HG02763 (cell line): Measurements from ENCODE around the gene SLC30A4.
A peak's percentile ranks its signal among the peaks of the same experiment; 100 is the strongest.
"Not testable (repeated sequence)": the region's sequence is repeated elsewhere in the genome, so short reads cannot be mapped to it uniquely, and the experiment has no call there.

Source experiments
- ATAC-seq: cut with Tn5 transposase; IDR thresholded peaks from one replicate; pipeline ENCODE4 v1.9.1; 2021; ENCODE audit warnings: mild to moderate bottlenecking, moderate library complexity; ENCODE audit not compliant: unreplicated experiment

Gene SLC30A4, protein sequence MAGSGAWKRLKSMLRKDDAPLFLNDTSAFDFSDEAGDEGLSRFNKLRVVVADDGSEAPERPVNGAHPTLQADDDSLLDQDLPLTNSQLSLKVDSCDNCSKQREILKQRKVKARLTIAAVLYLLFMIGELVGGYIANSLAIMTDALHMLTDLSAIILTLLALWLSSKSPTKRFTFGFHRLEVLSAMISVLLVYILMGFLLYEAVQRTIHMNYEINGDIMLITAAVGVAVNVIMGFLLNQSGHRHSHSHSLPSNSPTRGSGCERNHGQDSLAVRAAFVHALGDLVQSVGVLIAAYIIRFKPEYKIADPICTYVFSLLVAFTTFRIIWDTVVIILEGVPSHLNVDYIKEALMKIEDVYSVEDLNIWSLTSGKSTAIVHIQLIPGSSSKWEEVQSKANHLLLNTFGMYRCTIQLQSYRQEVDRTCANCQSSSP

GRCh38 chr15:45522328-45523165, at the start of gene SLC30A4:
Gene SLC30A4, minus strand, starts transcription at chr15:45522755. Its CDS starts 401 bp downstream, at chr15:45522354.
- ATAC-seq: peak; percentile 78

GRCh38 chr15:45555934-45556608, 33.5 kb upstream of the SLC30A4 start:
- ATAC-seq: no peak

DNA sequence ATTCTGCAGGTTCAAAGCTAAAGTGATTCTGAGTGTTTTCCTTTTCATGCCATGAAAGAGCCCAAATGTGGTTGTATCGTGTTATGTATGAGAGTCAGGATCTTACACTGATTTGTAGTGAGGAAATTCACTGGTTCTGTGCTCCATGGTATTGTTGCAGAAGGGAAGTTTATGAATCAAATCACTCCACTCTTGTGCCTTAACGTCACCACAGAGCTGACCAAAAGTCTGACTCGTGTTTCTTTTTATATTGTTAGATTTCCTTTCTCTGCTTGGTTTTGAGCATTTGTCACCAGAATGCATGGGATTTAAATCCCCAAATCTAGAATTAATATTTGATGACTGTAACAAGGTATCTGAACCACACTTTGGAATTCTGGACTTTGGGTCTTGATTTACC, 29.1 kb upstream of the SLC30A4 start:
- no peak for ATAC-seq

DNA sequence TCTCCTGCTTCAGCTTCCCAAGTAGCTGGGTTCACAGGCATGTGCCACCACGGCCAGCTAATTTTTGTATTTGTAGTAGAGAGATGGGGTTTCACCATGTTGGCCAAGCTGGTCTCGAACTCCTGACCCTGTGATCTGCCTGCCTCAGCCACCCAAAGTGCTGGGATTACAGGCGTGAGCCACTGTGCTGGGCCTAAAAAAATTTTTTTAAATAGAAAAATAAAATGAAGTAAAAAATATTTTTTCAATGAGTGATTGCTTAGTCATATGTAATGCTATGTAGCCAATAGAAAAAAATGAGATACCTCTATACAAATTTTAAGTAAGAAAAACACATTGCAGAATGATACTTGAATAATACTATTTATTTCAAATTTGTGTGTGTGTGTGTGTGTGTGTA, 27.9 kb upstream of the SLC30A4 start:
- ATAC-seq: no peak

GRCh38 chr15:45549541-45550220, 27.1 kb upstream of the SLC30A4 start:
- ATAC-seq: no peak

DNA sequence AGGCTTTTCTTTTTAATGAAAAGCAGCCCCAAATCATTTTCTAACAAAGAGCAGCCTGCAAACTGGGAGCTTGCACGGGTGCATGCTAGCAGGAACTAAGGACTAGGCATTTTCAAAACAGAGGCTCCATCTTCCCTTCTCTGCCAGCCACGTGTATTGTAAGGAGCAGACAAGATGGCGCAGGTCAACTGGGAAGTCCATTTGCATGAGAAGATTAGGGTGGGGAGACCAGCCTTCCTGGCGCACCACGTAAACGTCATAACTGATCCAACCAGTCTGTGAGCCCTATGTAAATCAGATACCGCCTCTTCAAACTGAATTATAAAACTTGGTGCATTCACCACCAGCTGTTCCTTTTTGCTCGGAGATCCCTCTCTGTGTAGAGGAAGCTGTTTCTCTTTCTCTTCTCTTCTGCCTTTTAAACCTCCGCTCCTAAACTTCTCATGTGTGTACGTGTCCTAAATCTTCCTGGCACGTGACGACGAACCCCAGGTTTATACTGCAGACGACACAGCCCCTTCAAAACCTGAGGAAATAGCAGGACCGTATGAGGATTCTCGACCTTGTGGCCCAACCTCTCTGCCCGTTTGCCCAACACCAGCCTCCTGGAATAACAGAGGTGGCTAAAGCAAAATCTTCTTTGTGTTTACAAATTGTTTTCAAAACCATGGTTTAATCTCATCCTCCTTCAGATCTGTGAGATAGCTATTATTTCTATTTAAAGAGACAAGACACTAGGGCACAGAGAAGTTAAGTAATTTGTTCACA, 26.4 kb upstream of the SLC30A4 start:
- ATAC-seq: no peak

DNA sequence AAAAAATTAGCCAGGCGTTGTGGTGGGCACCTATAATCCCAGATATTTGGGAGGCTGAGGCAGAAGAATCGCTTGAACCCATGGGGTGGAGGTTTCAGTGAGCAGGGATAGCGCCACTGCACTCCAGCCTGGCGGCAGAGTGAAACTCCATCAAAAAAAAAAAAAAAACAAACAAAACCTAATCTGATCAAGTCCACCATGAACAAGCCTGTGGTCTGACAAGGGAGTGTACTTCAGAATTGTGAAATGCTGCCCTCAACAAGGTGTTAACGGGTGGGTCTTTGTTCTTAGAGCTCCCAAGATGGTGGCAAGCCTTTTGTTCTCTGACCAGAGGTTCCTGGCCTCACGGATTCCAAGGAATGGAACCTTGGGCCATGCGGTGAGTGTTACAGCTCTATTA, 24.2 kb upstream of the SLC30A4 start:
- ATAC-seq: no peak

GRCh38 chr15:45544266-45545023, 21.9 kb upstream of the SLC30A4 start:
- ATAC-seq: peak; percentile 60

- no peak for ATAC-seq
Observed at GRCh38 chr15:45543051-45543450, 20.5 kb upstream of the SLC30A4 start.

DNA sequence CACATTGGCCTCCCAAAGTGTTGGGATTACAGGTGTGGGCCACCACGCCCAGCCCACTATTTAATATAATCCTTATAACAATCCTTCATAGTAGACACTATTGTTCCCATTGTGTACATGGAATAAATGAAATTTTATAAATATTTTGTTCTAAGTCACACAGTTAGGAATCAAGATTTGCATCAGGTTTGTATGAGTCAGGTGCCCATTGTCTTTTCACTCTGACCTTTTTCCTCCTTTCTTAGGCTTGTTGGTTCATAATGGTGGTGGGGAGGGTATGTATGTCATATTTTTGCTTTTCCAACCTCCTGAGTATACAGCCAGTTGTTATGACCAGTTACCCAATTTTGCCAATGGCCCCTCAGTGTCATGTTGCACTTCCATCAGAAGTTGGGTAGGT, 18.0 kb upstream of the SLC30A4 start:
- no peak for ATAC-seq

DNA sequence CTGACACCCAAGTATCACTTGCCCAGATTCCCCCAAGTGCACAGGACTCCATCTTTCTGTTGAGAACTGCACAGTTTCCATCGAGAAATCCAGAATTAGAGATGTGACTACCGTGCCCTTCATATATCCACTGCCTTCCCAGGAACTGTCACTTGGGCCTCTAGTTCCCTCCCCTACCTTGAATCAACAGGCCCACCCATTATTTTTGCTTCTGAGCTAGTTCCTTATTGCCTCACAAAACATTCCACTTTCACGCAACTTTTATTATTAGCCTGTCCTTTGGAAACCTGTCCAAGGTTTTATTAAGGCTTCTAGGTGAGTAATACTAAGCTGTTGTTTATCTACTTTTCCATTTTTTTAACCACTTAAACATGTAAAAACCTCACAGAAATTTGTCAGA, 17.1 kb upstream of the SLC30A4 start:
- no peak for ATAC-seq

GRCh38 chr15:45536934-45537333, 14.4 kb upstream of the SLC30A4 start:
- no peak for ATAC-seq

DNA sequence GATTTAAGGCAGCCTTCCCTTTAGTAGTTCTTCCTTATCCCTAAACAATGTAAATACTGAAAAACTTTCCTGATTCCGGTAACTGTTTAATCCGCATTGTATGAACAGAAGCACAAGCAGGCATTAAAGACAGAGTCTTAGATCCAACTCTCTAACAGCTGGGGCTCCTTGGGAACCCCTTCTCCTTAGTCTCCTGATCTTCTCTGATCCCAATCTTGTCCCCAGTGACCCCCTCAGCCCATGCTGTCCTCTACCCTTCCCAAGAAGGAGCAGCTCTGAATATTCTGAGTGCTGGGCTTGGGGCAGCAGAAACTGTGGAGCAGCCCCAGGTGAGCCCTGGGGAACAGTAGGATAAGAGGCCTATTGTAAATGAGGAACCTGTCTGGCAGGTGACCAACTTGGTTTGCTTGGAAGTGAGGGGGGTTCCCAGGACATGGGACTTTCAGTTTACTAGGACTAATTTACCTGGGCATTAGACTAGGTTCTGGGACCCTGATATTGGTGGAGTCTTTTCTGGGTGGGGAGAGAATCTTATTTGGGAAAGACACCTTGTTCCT, 13.0 kb upstream of the SLC30A4 start:
- no peak for ATAC-seq

- ATAC-seq: no peak
Observed at GRCh38 chr15:45534821-45535220, 12.3 kb upstream of the SLC30A4 start.

DNA sequence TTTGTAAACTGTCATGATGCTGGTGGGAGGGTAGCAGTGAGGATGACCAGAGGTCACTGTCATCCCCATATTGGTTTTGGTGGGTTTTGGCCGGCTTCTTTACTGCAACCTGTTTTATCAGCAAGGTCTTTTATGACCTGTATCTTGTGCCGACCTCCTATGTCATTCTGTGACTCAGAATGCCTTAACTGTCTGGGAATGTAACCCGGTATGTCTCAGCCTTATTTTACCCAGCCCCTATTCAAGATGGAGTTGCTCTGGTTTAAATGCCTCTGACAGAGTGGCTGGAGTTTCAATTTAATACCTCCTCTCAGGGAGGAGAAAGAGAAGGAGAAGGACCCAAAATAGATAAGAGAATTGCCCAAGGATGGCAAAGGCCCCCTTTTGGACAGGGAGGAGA, 10.3 kb upstream of the SLC30A4 start:
- ATAC-seq: not testable (repeated sequence)

GRCh38 chr15:45529613-45530012, 7.1 kb upstream of the SLC30A4 start:
- no peak for ATAC-seq

DNA sequence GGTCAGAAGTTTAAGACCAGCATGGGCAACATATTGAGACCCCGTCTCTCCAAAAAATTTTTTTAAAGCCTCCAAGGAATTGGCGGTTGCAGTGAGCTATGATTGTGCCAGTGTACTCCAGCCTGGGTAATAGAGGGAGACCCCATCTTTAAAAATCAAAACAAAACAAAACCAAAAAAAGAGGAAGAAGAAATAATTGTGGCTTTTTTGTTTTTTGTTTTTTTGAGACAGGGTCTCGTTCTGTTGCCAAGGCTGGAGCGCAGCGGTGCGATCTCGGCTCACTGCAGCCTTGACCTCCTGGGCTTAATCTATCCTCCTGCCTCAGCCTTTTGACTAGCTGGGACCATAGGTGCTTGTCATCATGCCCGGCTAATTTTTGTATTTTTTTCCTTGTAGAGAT, 4.5 kb upstream of the SLC30A4 start:
- no peak for ATAC-seq

GRCh38 chr15:45523166-45523460, 558 bp upstream of the SLC30A4 start:
- ATAC-seq: no peak

- peak; percentile 9 for ATAC-seq
Observed at GRCh38 chr15:45521596-45522327, 793 bp downstream of the SLC30A4 start.
